Measurements from ENCODE around the gene EXOG.
"Not testable (repeated sequence)": the region's sequence is repeated elsewhere in the genome, so short reads cannot be mapped to it uniquely, and the experiment has no call there.

EXOG gene

GRCh38 chr3:38565339-38566214 lies 69.4 kb downstream of the EXOG start:
- no peak for DNase-seq

DNA sequence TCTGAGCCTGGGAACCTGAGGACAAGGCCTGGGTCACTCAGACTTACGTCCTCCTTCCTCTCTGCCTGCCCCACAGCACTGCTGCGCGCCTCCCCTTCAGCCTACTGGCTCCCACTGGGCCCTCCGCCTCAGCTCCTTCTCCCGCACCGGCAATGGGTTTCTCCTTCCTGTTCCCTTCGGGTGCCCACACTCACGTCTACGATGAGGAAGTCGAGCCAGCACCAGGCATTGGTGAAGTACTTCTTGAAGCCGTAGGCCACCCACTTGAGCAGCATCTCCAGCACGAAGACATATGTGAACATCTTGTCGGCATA lies 70.0 kb downstream of the EXOG start:
- no peak for DNase-seq

DNA sequence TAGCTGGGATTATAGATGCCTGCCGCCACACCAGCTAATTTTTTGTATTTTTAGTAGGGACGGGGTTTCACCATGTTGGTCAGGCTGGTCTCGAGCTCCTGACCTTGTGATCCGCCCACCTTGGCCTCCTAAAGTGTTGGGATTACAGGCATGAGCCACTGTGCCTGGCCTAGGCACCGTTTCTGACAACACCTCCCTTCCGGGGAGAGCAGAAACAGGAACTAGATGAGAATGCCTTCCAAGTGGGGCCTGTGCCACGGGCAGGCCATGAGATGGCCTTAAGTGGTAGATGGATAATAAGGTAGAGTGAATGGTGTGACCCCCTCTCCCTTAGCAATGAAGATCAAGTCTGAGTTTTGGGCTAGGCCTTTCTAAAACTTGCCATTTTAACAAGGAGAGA lies 70.7 kb downstream of the EXOG start:
- not testable (repeated sequence) for DNase-seq

GRCh38 chr3:38567498-38567897 lies 71.4 kb downstream of the EXOG start:
- no peak for DNase-seq

DNA sequence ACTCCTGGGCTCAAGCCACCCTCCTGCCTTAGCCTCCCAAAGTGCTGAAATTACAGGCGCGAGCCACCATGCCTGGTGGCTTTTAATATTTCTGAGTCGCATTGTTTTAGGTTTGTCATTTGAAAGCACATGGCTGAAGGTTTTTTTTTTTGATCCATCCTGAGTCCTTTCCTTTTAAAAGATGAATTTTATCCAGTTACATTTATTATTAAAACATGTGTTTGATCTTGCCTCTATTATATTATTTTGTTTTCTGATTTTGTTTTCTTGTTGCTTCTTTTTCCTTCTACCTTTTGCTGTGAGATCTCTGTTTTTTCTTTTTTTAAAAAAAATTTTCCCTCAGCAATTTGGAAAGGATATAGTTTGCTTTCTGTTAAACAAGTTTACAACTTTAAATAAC lies 77.0 kb downstream of the EXOG start:
- no peak for DNase-seq

DNA sequence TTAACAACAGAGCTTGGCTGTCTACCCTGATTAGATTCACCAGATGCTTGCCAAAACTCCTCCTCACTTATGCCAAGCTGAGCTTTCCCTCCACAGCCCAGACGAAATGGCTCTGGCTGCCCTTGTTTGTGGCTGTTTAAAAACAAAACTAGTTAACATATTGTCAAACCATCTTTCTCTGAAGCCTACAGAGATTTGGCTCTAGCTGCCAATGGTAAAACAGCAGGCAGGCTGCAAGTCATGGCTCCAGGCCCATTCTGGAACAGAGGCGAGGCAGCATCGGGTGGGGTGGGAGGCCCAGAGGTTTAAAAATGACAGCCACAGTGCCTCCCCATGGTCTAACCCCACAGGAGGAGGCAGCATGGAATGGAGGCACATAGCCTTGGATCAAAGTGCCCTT lies 77.4 kb downstream of the EXOG start:
- DNase-seq = no peak

DNA sequence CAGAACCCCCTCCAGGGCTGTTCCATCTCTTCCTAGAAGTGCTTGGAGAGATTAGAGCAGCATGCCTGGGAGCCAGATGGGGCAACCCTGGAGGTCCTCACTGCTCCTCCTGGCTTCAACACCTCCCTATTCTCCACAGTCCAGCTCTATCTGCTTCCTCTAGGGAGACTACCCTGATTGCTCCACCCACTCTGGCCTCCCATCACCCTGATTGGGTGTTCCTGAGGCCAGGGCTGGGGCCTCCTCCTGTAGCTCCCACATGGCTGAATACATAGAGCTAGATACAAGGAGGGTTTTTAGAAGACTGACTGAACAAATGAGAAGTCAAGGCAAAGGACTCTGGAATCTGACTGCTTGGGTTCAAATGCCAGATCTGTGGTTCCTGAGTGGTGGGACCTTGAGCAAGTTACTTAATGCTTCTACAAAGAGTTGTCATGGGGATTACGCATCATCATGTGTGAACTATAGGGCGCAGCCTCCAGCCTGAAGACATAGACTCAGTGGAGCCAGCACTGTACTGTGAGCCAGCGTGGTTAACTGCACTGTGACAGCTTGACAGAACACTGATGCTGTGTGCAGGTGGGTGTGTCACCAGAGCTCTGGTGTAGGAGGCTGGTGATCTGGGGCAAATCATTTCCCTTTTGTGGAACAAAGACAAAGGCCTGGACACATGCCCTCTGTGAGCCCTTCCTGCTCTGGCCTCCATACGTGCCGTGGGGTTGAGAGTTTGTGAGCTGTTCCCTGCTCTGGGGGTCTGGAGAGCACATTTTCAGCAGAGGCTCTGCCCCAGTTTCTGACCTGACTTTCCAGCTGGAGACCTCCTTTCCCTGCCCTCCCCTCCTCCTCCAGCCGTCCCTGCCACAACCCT lies 78.5 kb downstream of the EXOG start:
- no peak for DNase-seq

DNA sequence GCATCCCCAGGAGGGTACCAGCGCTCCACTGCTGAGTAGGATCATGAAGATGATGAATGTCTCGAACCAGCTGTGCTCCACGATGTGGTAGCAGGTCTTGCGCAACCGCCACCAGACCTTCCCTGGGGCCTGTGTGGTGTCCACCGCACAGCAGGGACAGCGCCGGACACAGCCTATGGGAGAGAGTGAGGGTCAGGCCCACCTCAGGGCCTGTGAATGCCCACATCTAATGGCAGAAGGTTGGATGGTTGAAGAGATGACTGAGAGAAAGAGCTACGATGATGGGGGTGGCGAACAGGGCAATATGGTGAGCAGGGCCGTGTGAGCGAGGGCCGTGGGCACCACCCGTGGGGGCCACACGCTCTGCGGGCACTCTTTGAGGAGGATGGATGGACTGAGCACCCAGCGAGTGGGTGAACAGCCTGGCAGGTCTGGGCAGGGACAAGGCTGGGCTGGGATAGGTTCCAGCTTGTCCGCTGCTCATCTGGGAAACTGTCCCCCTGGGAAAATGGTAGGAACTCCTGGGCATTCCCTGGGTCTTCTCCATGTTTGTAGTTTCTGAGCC lies 79.2 kb downstream of the EXOG start:
- DNase-seq = no peak
